GM12878 (cell line): ENCODE results near the gene ZNF805.

Experiments
- BACH1 ChIP-seq: fragments of 450-650 bp; IDR thresholded peaks from 2 replicates; pipeline ENCODE4 v1.6.1; 2017; ENCODE audit warnings: mild to moderate bottlenecking, borderline replicate concordance
- CBX5 ChIP-seq: sonication (generic); IDR thresholded peaks from 2 replicates; pipeline ENCODE4 v1.6.1; 2016; ENCODE audit warnings: low read depth, moderate library complexity, mild to moderate bottlenecking, inconsistent platforms
- GATAD2B ChIP-seq: fragments of 450-650 bp; conservative IDR thresholded peaks from 2 replicates; pipeline ENCODE4 v1.6.1; 2017; ENCODE audit warnings: low read depth, mild to moderate bottlenecking, moderate library complexity
- HCFC1 ChIP-seq: fragments of 150-350 bp; IDR thresholded peaks from 2 replicates; pipeline ENCODE4 v1.6.1; 2014; ENCODE audit warnings: low read length
- PAX8 ChIP-seq: fragments of 450-650 bp; IDR thresholded peaks from 2 replicates; pipeline ENCODE4 v1.6.1; 2017; ENCODE audit warnings: mild to moderate bottlenecking, moderate library complexity
- POLR2A ChIP-seq: IDR thresholded peaks from 2 replicates; pipeline ENCODE4 v1.6.1; 2011; ENCODE audit warnings: low read depth, mild to moderate bottlenecking, low read length
- STAT1 ChIP-seq: fragments of 450-650 bp; conservative IDR thresholded peaks from 2 replicates; pipeline ENCODE4 v1.6.1; 2014; ENCODE audit warnings: antibody characterized with exemption, mild to moderate bottlenecking
- TF ChIP-seq, protein P1 (sequence below): IDR thresholded peaks from 2 replicates; pipeline ENCODE4 v1.6.1; 2011; ENCODE audit warnings: low read depth, low read length, improper control_type of control experiment, borderline replicate concordance
- TF ChIP-seq, protein P2 (sequence below), 3 experiments: IDR thresholded peaks in 2 of 3; conservative IDR thresholded peaks in 1 of 3; 2 replicates each; pipeline ENCODE4 v1.5.1; 2011; ENCODE audit warnings: low read depth in 3 of 3, low read length in 3 of 3, mild to moderate bottlenecking in 3 of 3, control low read depth in 2 of 3, moderate library complexity in 2 of 3, inconsistent platforms in 1 of 3, mixed read lengths in 1 of 3; ENCODE audit not compliant: control insufficient read depth in 2 of 3, insufficient read depth in 1 of 3; ENCODE audit errors: extremely low read depth in 1 of 3

DNA sequence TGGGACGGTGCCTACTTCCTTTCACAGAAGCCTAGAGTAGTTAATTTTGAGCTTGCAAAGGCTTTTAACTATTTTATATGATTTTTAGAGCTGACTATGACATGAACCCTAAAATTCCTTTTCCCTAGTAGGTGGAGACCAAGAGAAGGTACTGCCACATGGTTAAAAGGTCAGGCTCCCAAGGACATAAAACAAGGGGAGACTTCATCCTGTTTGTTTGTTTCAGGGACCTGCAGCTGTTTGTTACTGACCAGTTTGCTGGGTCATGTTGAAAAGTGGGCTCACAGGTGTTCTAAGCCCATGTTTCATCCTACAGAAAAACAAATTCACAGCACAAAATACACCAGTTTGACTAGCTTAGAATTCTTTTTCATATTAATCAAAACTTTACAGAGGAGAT, 36.0 kb downstream of the ZNF805 start:
- TF ChIP-seq, protein P1, sequence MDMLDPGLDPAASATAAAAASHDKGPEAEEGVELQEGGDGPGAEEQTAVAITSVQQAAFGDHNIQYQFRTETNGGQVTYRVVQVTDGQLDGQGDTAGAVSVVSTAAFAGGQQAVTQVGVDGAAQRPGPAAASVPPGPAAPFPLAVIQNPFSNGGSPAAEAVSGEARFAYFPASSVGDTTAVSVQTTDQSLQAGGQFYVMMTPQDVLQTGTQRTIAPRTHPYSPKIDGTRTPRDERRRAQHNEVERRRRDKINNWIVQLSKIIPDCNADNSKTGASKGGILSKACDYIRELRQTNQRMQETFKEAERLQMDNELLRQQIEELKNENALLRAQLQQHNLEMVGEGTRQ, result no peak
- TF ChIP-seq STAT1, result no peak
- TF ChIP-seq CBX5, result no peak
- TF ChIP-seq GATAD2B, result no peak
- TF ChIP-seq, protein P2, sequence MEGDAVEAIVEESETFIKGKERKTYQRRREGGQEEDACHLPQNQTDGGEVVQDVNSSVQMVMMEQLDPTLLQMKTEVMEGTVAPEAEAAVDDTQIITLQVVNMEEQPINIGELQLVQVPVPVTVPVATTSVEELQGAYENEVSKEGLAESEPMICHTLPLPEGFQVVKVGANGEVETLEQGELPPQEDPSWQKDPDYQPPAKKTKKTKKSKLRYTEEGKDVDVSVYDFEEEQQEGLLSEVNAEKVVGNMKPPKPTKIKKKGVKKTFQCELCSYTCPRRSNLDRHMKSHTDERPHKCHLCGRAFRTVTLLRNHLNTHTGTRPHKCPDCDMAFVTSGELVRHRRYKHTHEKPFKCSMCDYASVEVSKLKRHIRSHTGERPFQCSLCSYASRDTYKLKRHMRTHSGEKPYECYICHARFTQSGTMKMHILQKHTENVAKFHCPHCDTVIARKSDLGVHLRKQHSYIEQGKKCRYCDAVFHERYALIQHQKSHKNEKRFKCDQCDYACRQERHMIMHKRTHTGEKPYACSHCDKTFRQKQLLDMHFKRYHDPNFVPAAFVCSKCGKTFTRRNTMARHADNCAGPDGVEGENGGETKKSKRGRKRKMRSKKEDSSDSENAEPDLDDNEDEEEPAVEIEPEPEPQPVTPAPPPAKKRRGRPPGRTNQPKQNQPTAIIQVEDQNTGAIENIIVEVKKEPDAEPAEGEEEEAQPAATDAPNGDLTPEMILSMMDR (IDR thresholded peaks at IDR 0.05 in 2 of 3, conservative IDR thresholded peaks at IDR 0.05 in 1 of 3; ENCODE audit: control insufficient read depth in 2 of 3, extremely low read depth in 1 of 3, insufficient read depth in 1 of 3, low read depth in 3 of 3, low read length in 3 of 3), result no peak
- TF ChIP-seq POLR2A, result no peak
- no peak for TF ChIP-seq HCFC1
- no peak for TF ChIP-seq PAX8
- no peak for TF ChIP-seq BACH1
